H4 (cell line): ENCODE results near the gene SLC2A8. TPM values are rescaled to one million over a fixed set of nuclear protein-coding genes. Genes with fewer than 3 reads are reported as not detected.

Experiments
- DNase-seq: peaks from one replicate; pipeline ENCODE4 v3.0.0-alpha.2; 2015; ENCODE audit warnings: low spot score
- total RNA-seq: library from RNA; depleted of rRNA; stranded (reverse); fragments of >200 nt; shearing (Covaris generic); gene quantifications from 2 replicates; pipeline ENCODE4 v1.2.3, GENCODE V29; 2014

Gene SLC2A8
- total RNA-seq, 1 experiment from 2014 or later: 8.4 TPM

DNA sequence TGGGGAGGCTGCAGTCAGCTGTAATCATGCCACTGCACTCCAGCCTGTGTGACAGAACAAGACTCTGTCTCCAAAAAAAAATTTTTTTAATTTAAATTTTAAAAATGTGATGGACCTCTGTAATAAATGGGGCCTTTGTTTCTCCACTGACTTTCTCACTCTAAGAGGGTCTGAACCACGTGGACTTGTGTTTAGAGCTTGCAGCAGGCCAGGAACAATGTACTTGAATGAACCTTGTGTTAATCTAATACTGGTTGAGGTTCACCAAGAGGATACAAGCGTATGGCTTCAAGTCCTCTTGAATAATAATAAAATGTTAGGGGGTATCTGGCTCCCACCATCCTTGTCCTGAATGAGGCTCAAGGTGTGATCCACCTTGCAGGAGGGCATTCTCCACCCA lies 14.4 kb upstream of the SLC2A8 start:
- DNase-seq: no peak

GRCh38 chr9:127384016-127384730 lies 12.8 kb upstream of the SLC2A8 start:
- no peak for DNase-seq

DNA sequence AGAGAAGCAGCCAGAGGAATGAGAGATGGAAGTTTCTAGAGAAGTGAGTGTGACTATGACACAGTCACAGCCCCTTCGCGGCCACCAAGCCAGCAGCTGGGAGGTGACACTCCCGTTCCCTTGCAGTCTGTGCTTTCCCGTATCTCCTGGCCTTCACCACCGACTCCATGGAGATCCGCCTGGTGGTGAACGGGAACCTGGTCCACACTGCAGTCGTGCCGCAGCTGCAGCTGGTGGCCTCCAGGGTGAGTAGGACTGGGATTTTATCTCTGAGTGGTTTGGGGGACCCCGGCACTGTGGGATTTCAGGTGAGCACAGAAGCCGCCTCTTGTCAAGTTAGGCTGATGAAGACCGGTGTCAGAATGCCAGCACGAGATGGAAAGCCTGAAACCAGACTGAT lies 12.1 kb upstream of the SLC2A8 start:
- DNase-seq: no peak

DNA sequence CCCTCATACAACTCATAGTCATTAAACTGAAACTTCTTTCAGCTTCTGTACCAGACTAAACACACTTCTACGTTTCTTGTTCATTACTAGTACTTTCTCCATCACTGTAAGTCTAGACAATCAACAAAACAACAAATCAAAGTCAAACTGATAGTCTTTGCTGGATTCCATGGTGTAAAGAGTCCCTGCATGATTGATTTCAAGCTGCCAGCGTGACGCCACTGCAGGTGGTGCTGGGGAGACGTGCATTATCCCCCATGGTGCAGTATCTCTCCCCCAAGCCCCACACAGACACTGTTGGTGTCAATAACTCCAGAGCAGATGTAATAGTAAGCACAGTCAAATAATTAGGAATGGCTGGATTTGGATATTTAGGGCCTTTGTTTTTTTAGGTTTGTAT lies 10.7 kb upstream of the SLC2A8 start:
- DNase-seq: no peak

DNA sequence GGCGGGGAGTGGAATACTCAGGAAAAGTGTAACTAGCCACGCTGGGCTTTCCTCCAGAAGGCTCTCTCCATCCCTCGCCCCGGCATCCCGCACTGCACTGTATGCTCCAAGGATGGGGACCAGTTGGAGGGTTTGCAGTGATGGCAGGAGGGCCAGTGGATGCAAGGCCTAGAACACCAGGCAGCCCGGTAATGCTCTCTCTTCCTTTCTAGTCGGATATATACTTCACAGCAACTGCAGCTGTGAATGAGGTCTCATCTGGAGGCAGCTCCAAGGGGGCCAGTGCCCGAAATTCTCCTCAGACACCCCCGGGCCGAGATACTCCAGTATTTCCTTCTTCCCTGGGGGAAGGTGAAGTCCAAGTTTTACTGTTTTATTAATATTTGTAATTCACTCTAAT lies 10.0 kb upstream of the SLC2A8 start:
- DNase-seq: no peak

GRCh38 chr9:127388037-127388855 lies 8.7 kb upstream of the SLC2A8 start:
- DNase-seq: peak; percentile 98

DNA sequence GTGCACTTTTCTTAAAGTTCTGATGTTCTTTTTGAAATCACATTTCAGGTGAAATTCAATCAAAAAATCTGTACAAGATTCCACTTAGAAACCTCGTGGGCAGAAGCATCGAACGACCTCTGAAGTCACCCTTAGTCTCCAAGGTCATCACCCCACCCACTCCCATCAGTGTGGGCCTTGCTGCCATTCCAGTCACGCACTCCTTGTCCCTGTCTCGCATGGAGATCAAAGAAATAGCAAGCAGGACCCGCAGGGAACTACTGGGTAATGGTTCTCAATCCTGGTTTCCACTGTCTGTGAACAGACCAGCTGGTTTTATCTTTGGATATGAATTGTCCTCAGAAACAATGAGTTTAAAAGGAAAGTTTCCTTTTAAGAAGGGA lies 8.1 kb upstream of the SLC2A8 start:
- DNase-seq: no peak

GRCh38 chr9:127389381-127390247 lies 7.4 kb upstream of the SLC2A8 start:
- no peak for DNase-seq

DNA sequence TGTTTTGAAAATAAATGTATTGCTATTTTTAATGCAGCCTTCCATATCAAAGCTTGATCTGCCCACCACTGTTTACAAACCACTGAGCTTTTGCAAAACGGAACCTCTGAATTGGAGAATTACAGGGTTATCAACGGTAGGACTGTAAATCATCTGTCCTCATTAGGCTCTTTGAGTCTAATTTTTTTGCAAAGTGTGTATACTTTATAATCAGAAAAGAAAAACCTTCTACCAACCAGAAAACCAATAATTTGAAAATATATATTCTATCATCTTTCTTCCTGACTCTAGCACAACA lies 6.8 kb upstream of the SLC2A8 start:
- no peak for DNase-seq

GRCh38 chr9:127390563-127390962 lies 6.4 kb upstream of the SLC2A8 start:
- DNase-seq: no peak

DNA sequence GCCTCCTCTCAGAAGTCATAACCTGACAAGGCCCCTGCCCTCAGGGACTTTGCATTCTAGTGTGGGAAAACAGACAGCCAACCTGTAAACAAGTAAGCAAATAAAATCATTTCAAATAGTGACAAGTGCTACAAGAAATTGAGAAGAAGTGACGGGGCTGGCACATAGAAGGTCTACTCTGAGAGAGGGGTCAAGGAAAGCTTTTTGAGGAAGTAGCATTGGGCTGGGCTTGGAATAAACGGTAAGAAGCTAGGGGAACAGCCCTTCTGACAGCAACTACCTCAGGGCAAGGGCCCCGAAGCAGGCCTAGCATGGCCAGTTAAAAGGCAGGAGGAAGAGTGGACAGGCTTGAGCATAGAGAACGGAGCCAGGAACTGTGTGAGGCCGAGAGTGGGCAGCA lies 4.8 kb upstream of the SLC2A8 start:
- no peak for DNase-seq

DNA sequence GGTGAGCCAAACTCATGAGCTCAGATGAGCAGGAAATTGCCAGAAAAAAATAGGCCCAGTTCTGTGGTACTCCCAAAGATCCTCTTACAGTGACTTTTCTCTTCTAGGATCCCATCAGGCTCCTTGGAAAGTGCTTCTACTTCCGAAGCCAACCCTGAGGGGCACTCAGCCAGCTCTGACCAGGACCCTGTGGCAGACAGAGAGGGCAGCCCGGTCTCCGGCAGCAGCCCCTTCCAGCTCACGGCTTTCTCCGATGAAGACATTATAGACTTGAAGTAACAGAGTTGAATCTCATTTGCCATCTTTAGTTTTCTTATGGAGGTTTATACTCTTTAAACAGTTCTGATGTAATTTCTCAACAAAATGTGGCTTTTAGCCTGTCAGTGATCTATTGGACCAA lies 4.0 kb upstream of the SLC2A8 start:
- no peak for DNase-seq

DNA sequence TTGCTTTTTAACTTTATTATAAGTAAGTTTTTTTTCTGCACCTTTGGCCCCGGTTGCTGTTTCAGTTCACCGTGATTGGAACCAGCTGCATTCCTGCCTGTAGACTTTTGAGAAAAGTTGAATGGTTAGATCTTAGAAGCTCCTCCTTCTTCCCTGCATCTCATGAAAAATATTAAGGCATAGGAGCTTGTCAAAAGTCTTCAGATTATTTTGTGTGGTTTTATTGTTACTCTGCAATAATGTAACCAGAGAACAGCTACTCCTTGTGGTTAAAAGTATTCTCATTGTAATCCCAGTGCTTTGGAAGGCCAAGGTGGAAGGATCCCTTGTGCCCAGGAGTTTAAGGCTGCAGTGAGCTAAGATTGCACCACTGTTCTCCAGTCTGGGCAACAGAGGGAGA lies 3.3 kb upstream of the SLC2A8 start:
- DNase-seq: peak; percentile 32

- no peak for DNase-seq
Measured at GRCh38 chr9:127395497-127396252, 1.3 kb upstream of the SLC2A8 start.

DNA sequence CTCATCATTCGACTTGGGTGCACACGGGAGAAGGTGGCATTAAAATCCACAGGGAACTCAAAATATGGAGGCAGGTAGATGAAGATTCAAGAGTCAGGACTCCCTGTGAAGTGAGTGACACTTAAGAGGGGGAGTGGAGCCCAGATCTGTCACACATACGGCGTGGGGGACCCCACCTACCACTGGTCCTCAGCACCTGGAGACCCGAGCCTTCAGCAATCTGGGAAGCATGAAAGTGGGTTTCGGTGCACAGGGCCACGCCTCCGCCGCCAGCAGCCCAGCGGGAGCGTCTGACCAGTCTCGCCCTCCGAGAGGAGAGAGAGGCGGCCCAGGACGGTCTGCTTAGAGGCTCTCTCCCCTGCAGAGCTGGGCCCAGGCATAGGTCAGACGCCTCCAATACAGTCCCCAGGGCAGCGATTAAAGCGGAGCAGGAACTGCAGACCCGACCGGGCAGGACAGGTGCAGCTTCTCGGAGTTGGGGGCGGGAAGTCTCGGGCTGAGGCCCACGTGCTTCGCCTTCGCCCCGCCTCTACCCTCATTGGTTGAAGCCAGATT lies 639 bp upstream of the SLC2A8 start:
- no peak for DNase-seq

- no peak for DNase-seq
Measured at GRCh38 chr9:127397646-127398274, 791 bp downstream of the SLC2A8 start.

DNA sequence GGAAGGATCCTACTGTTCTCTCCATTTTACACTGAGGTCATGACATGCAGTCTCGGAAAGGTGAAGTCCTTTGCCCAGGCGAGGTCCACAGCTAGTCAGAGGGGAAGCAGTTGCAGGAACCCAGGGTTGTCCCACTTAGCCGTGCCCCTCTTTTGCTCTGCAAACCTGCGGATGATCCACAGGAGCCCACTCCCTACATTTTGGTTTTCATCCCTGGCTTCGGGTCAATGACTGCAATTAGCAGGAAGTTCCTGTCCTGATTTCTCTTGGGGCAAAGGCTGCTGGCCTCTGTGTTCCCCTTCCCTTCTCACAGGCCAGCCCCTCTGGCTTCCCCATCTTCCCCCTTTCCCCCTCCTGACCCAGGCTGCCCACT lies 1.3 kb downstream of the SLC2A8 start:
- DNase-seq: no peak

DNA sequence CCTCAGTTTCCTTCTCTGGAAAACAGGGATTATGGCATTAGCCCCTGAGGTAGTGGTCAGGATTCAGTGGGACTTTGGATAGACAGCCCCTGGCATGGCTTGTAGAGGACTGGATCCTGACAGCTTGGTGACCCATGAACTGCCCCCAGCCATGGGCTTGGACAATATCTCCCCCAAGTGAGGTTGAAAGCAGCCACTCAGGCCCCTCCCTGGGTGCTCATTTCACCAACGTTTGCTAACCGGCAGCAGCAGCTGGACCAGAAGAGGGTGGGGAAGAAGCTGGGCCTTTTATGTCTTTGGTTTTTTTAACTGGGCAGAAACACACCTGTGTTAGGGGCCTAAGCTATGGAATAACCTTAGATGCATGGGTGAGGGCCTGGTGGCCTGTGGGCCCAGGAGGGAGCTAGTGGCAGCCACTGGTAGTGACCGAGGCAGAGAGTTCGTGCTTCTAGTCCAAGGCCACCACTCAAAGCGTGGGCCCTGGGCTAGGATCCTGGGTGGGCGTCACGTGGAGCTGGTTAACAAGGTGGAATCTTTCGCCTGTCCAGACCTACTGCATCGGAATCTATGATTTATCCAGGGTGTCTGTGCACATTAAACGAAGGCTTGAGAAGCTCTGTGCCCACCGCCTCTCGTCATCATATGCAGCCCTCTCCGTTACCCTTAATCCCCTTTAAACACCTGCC lies 1.9 kb downstream of the SLC2A8 start:
- no peak for DNase-seq

- DNase-seq: no peak
Measured at GRCh38 chr9:127399736-127400269, 2.8 kb downstream of the SLC2A8 start.

- DNase-seq: no peak
Measured at GRCh38 chr9:127402401-127403090, 5.6 kb downstream of the SLC2A8 start.
